Osteoblast (primary cell): ENCODE results near the gene EZH2. TPM values are rescaled to one million over a fixed set of nuclear protein-coding genes. Genes with fewer than 3 reads are reported as not detected.

Experiments
- DNase-seq: peaks from one replicate; pipeline ENCODE4 v3.0.0; 2011; ENCODE audit warnings: low spot score, mixed read lengths; ENCODE audit not compliant: insufficient read length; ENCODE audit errors: missing footprints
- H2AFZ ChIP-seq: 2 replicates; pipeline ENCODE4 v1.6.0; 2011; ENCODE audit warnings: mild to moderate bottlenecking, low read length
- H3K27ac ChIP-seq: 2 replicates; pipeline ENCODE4 v1.5.1; 2011; ENCODE audit warnings: mild to moderate bottlenecking, low read depth, low read length, moderate library complexity
- H3K27me3 ChIP-seq: 2 replicates; pipeline ENCODE4 v1.6.0; 2012; ENCODE audit warnings: mild to moderate bottlenecking, control low read depth, inconsistent platforms, low read length, moderate library complexity; ENCODE audit not compliant: insufficient read depth
- H3K36me3 ChIP-seq: 2 replicates; pipeline ENCODE4 v1.5.1; 2011; ENCODE audit warnings: mild to moderate bottlenecking, low read length, control low read depth, moderate library complexity; ENCODE audit not compliant: insufficient read depth
- H3K4me1 ChIP-seq: 2 replicates; pipeline ENCODE4 v1.5.1; 2011; ENCODE audit warnings: mild to moderate bottlenecking, low read length, control low read depth, moderate library complexity; ENCODE audit not compliant: insufficient read depth
- H3K4me2 ChIP-seq: 2 replicates; pipeline ENCODE4 v1.6.0; 2011; ENCODE audit warnings: mild to moderate bottlenecking, low read length; ENCODE audit not compliant: insufficient read depth
- H3K4me3 ChIP-seq: fragments of 200-600 bp; sonication (generic); 3 replicates; pipeline ENCODE4 v1.5.1; 2012; ENCODE audit warnings: mild to moderate bottlenecking, low read length, inconsistent platforms; ENCODE audit not compliant: insufficient read depth
- H3K79me2 ChIP-seq: 2 replicates; pipeline ENCODE4 v1.6.0; 2012; ENCODE audit warnings: mild to moderate bottlenecking, low read length, control low read depth, inconsistent platforms; ENCODE audit not compliant: insufficient read depth
- H3K9me3 ChIP-seq: 2 replicates; pipeline ENCODE4 v1.5.1; 2011; ENCODE audit warnings: low read depth, low read length, control low read depth
- H4K20me1 ChIP-seq: 2 replicates; pipeline ENCODE4 v1.6.0; 2012; ENCODE audit warnings: mild to moderate bottlenecking, low read length, control low read depth; ENCODE audit not compliant: insufficient read depth
- total RNA-seq: library from RNA; depleted of rRNA; stranded (reverse); fragments of >200 nt; gene quantifications from 2 replicates; pipeline ENCODE4 v1.2.3, GENCODE V29; 2012
- TF ChIP-seq, protein P1 (sequence below): IDR thresholded peaks from 2 replicates; pipeline ENCODE4 v1.5.1; 2011; ENCODE audit warnings: mild to moderate bottlenecking, low read depth, low read length, moderate library complexity; ENCODE audit errors: extremely low read depth

Gene EZH2
- total RNA-seq, 1 donor: 7.6 TPM

DNA sequence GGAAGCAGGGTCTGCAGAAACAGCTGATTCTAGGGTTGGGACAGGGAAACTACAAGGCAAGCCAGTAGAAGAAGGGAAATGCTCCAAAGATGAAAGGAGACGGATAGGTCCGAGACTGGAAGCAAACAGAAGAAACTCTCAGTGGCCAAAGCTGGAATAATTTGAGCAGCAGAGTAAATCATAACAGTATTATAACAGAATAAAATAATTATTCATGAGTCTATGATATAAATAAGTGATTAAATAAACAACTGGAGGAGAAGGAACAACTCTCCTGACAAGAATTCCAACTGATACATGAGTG lies 27.6 kb downstream of the EZH2 start:
- peak overlapping the region; percentile 65 for H3K27ac ChIP-seq

DNA sequence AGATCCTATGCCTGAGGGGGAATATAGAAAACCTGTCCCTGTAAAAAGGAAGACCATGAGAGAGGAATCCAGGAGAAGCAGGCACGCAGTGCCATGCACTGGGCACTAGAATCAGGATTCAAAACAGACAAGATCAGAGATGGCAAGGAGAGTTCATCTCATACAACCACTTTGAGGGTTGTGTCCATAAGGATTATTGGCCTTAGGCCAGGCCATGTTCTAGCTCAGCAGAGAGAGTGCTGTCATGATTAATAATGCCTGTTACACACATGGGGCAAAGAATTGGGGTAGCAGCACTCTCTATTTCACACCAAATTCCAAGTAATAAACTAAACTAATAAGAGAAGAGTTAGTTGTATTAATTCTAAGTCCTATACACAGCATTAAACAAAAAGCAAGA lies 29.1 kb downstream of the EZH2 start:
- peaks cover 19% of the 10 kb centered on the region for H3K4me1 ChIP-seq
- H3K27ac ChIP-seq: no peak overlapping the region
- TF ChIP-seq, protein P1, sequence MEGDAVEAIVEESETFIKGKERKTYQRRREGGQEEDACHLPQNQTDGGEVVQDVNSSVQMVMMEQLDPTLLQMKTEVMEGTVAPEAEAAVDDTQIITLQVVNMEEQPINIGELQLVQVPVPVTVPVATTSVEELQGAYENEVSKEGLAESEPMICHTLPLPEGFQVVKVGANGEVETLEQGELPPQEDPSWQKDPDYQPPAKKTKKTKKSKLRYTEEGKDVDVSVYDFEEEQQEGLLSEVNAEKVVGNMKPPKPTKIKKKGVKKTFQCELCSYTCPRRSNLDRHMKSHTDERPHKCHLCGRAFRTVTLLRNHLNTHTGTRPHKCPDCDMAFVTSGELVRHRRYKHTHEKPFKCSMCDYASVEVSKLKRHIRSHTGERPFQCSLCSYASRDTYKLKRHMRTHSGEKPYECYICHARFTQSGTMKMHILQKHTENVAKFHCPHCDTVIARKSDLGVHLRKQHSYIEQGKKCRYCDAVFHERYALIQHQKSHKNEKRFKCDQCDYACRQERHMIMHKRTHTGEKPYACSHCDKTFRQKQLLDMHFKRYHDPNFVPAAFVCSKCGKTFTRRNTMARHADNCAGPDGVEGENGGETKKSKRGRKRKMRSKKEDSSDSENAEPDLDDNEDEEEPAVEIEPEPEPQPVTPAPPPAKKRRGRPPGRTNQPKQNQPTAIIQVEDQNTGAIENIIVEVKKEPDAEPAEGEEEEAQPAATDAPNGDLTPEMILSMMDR: no peak
- H3K36me3 ChIP-seq: no peaks in the 10 kb centered on the region
- no peak for DNase-seq
- H3K79me2 ChIP-seq: peaks cover 75% of the 10 kb centered on the region
- H3K4me3 ChIP-seq: no peak overlapping the region
- H3K4me2 ChIP-seq: no peak overlapping the region
- no peak overlapping the region for H2AFZ ChIP-seq
- H3K9me3 ChIP-seq: no peaks in the 10 kb centered on the region
- no peaks in the 10 kb centered on the region for H4K20me1 ChIP-seq
- H3K27me3 ChIP-seq: no peaks in the 10 kb centered on the region

More for the DNA sequence above, 27.6 kb downstream of the EZH2 start:
- no peaks in the 10 kb centered on the region for H3K36me3 ChIP-seq
- TF ChIP-seq, protein P1: peak; percentile 11
- H3K4me1 ChIP-seq: peaks cover 19% of the 10 kb centered on the region
- H3K4me2 ChIP-seq: peak overlapping the region; percentile 86
- H3K27me3 ChIP-seq: no peaks in the 10 kb centered on the region
- no peaks in the 10 kb centered on the region for H4K20me1 ChIP-seq
- peak overlapping the region; percentile 86 for H2AFZ ChIP-seq
- H3K79me2 ChIP-seq: peaks cover 75% of the 10 kb centered on the region
- no peak for DNase-seq
- no peaks in the 10 kb centered on the region for H3K9me3 ChIP-seq
- H3K4me3 ChIP-seq: peak overlapping the region; percentile 75

DNA sequence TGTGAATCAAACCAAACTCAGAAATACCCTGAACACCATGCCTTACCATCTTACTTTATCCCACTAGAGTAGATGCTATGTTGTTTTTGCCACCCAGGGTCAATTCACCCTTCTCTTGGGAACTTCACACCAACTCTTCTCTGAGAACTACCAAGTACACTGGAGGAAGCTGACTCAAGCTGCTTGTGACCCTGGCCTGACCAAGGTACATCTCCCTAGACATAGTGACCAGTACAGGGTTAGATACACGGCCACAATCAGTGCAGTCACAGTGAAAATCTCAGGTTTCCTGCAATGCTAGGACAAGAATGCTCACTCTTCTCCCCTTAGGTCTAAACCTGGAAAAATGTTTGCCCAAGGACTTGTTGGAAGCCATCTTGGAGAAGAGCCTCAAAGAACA lies 31.8 kb downstream of the EZH2 start:
- Histone ChIP-seq H4K20me1 (no peaks in the 10 kb centered on the region), H3K9me3 (no peaks in the 10 kb centered on the region)
- DNase-seq: no peak

GRCh38 chr7:148850564-148850963 lies 33.5 kb downstream of the EZH2 start:
- H3K9me3 ChIP-seq: no peaks in the 10 kb centered on the region
- no peaks in the 10 kb centered on the region for H3K36me3 ChIP-seq
- H3K79me2 ChIP-seq: peaks cover 88% of the 10 kb centered on the region
- no peak overlapping the region for H3K4me2 ChIP-seq
- H3K27ac ChIP-seq: no peak overlapping the region
- H3K4me1 ChIP-seq: peaks cover 15% of the 10 kb centered on the region
- no peak for DNase-seq
- H4K20me1 ChIP-seq: no peaks in the 10 kb centered on the region
- no peak overlapping the region for H2AFZ ChIP-seq
- TF ChIP-seq, protein P1: no peak
- no peaks in the 10 kb centered on the region for H3K27me3 ChIP-seq
- no peak overlapping the region for H3K4me3 ChIP-seq

More for the DNA sequence above, 31.8 kb downstream of the EZH2 start:
- Histone ChIP-seq H3K4me3 (no peak overlapping the region), H3K36me3 (no peaks in the 10 kb centered on the region), H2AFZ (peak overlapping the region; percentile 30), H3K79me2 (peaks cover 84% of the 10 kb centered on the region), H3K4me2 (no peak overlapping the region), H3K27ac (no peak overlapping the region), H3K4me1 (peaks cover 21% of the 10 kb centered on the region), H3K27me3 (no peaks in the 10 kb centered on the region)
- TF ChIP-seq, protein P1: no peak
